Glomerular visceral epithelial cell (primary cell): ENCODE measurements around the gene N4BP2L2.

Source experiments
- DNase-seq: peaks from one replicate; pipeline ENCODE4 v3.0.0-alpha.2; 2016; ENCODE audit errors: extremely low spot score

Gene N4BP2L2

GRCh38 chr13:32530841-32531253 lies 7.7 kb downstream of the N4BP2L2 start:
- DNase-seq: peak; percentile 37

GRCh38 chr13:32528358-32528757 lies 10.2 kb downstream of the N4BP2L2 start:
- no peak for DNase-seq

- no peak for DNase-seq
Measured at GRCh38 chr13:32527151-32527550, 11.4 kb downstream of the N4BP2L2 start.

GRCh38 chr13:32525766-32526165 lies 12.8 kb downstream of the N4BP2L2 start:
- DNase-seq: no peak

- DNase-seq: no peak
Measured at GRCh38 chr13:32515246-32515645, 23.3 kb downstream of the N4BP2L2 start.

GRCh38 chr13:32511482-32511881 lies 27.1 kb downstream of the N4BP2L2 start:
- DNase-seq: no peak

GRCh38 chr13:32504876-32505275 lies 33.7 kb downstream of the N4BP2L2 start:
- DNase-seq: no peak

- no peak for DNase-seq
Measured at GRCh38 chr13:32504263-32504662, 34.3 kb downstream of the N4BP2L2 start.

- DNase-seq: no peak
Measured at GRCh38 chr13:32503727-32504126, 34.9 kb downstream of the N4BP2L2 start.

GRCh38 chr13:32501064-32501463 lies 37.5 kb downstream of the N4BP2L2 start:
- DNase-seq: no peak

- no peak for DNase-seq
Measured at GRCh38 chr13:32499538-32500210, 38.9 kb downstream of the N4BP2L2 start.

- no peak for DNase-seq
Measured at GRCh38 chr13:32497589-32497988, 41.0 kb downstream of the N4BP2L2 start.

- DNase-seq: no peak
Measured at GRCh38 chr13:32496599-32497160, 41.9 kb downstream of the N4BP2L2 start.

- DNase-seq: no peak
Measured at GRCh38 chr13:32495841-32496240, 42.8 kb downstream of the N4BP2L2 start.

GRCh38 chr13:32495429-32495828 lies 43.2 kb downstream of the N4BP2L2 start:
- DNase-seq: no peak

- no peak for DNase-seq
Measured at GRCh38 chr13:32491028-32491427, 47.6 kb downstream of the N4BP2L2 start.

- no peak for DNase-seq
Measured at GRCh38 chr13:32476892-32477291, 61.7 kb downstream of the N4BP2L2 start.

GRCh38 chr13:32476021-32476731 lies 62.4 kb downstream of the N4BP2L2 start:
- no peak for DNase-seq

GRCh38 chr13:32474999-32475792 lies 63.4 kb downstream of the N4BP2L2 start:
- DNase-seq: no peak

GRCh38 chr13:32473650-32474049 lies 64.9 kb downstream of the N4BP2L2 start:
- no peak for DNase-seq

GRCh38 chr13:32472194-32472621 lies 66.4 kb downstream of the N4BP2L2 start:
- no peak for DNase-seq

GRCh38 chr13:32471187-32471922 lies 67.2 kb downstream of the N4BP2L2 start:
- no peak for DNase-seq
